Glomerular endothelial cell (primary cell): ENCODE results near the gene ZNF567. TPM values are rescaled to one million over a fixed set of nuclear protein-coding genes. Genes with fewer than 3 reads are reported as not detected.
"Not testable (repeated sequence)": the region's sequence is repeated elsewhere in the genome, so short reads cannot be mapped to it uniquely, and the experiment has no call there.

Experiments used
- DNase-seq: peaks from one replicate; pipeline ENCODE4 v3.0.0-alpha.2; 2011; ENCODE audit warnings: low read depth, low spot score; ENCODE audit errors: extremely low read depth
- total RNA-seq: library from RNA; depleted of rRNA; stranded (reverse); fragments of >200 nt; gene quantifications from 2 replicates; pipeline ENCODE4 v1.2.3, GENCODE V29; 2015

ZNF567 gene
- total RNA-seq, 1 donor from 2014 or later: 11.0 TPM

GRCh38 chr19:36749613-36750012, 62.2 kb downstream of the ZNF567 start:
- not testable (repeated sequence) for DNase-seq

- no peak for DNase-seq
Measured at GRCh38 chr19:36750066-36750691, 62.8 kb downstream of the ZNF567 start.

Other genes starting within 250 kb of the ZNF567 start
- gene ZNF566, start 198.1 kb upstream of the ZNF567 start, total RNA-seq: 4.0 and 11.1 TPM in 2 replicates
- gene ZNF260, start 159.3 kb upstream of the ZNF567 start, total RNA-seq: 12.7 and 13.8 TPM in 2 replicates
- 4.1 and 8.1 TPM in 2 replicates for gene ZNF529, start 114.3 kb upstream of the ZNF567 start, total RNA-seq
- 6.0 and 8.5 TPM in 2 replicates for gene ZNF382, start 82.3 kb upstream of the ZNF567 start, total RNA-seq
- gene ZNF461, start 20.8 kb upstream of the ZNF567 start, total RNA-seq: 5.4 and 12.4 TPM in 2 replicates
- gene ZNF850, start 85.2 kb downstream of the ZNF567 start, total RNA-seq: 1.6 and 2.3 TPM in 2 replicates
- gene ZNF790, start 150.8 kb downstream of the ZNF567 start, total RNA-seq: 4.1 and 8.3 TPM in 2 replicates
- gene ZNF345, start 163.3 kb downstream of the ZNF567 start, total RNA-seq: 1.2 and 2.8 TPM in 2 replicates
- gene ZNF829, start 228.7 kb downstream of the ZNF567 start, total RNA-seq: 1.5 and 1.9 TPM in 2 replicates
- gene ZNF568, start 228.7 kb downstream of the ZNF567 start, total RNA-seq: 5.3 and 12.0 TPM in 2 replicates